ENCODE data around the gene GAREM2.

DNA sequence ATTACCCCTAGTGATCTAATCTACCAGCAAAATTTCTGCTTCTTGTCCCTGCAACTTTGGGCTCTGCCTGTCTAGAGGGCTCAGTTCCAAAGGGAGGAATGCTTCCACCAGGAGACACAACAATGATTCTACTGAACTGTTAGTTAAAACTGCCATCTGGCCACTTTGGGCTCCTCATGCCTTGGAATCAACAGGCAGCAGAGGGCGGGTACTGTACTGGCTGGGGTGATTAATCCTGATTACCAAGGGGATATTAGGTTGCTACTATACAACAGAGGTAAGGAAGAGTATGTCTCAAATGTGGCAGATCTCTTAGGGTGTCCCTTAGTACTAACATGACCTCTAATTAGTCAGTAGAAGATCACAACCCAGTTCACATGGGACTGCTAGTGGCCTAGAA is 50.1 kb downstream of the GAREM2 start:
- TF ChIP-seq CTCF (conservative IDR thresholded peaks at IDR 0.05; ENCODE audit: low read depth, low read length) (no peak), EZH2 (IDR thresholded peaks at IDR 0.05; ENCODE audit: borderline replicate concordance, low read depth, low read length, poor library complexity, severe bottlenecking) (no peak)

Measured in A673 (cell line).